Measurements from ENCODE around the gene TRIO. TPM values are rescaled to one million over a fixed set of nuclear protein-coding genes. Genes with fewer than 3 reads are reported as not detected.

TRIO gene
- polyA plus RNA-seq, 1 of the 3 experiments (the other 2 are of a cell fraction): 229 TPM

DNA sequence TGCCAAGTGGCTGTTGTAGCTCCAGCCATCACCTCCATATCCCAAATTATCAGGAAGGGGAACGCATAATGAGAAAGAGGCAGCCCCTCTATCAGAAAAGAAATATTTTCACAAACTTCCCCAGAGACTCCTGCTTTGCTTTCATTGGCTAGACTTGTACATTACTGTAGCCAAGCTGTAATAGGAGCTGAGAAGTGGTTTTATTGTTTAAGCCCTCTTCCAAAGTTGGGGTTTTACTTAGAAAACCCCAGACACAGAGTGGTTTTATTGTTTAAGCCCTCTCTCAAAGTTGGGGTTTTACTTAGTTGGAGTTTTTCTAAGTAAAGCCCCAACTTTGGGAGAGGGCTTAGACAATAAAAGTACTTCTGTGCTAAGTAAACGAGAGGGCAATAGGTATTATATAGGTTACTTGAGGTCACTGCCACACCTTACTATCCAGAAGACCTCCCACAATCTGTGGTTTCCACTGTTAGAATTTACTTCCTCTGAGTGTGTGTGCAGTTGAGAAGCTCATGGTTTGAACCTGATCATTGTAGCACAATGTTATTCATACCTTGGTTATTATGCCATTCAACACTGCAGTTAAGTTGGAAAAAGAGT lies 222.8 kb downstream of the TRIO start:
- no peak overlapping the region for H2AFZ ChIP-seq (ENCODE audit: low read depth)
- no peak overlapping the region for H3K9ac ChIP-seq
- H3K36me3 ChIP-seq (replicated peaks in 1 of 2; ENCODE audit: control insufficient read depth in 1 of 2, insufficient read depth in 2 of 2, low read length in 1 of 2): peaks cover 83 to 89% of the 10 kb centered on the region in 2 experiments
- no peaks in the 10 kb centered on the region for H3K27me3 ChIP-seq (ENCODE audit: insufficient read depth)
- no peaks in the 10 kb centered on the region for H3K9me3 ChIP-seq
- H3K4me2 ChIP-seq: no peak overlapping the region
- no peaks in the 10 kb centered on the region for H3K9me2 ChIP-seq
- WGBS (ENCODE audit: low lambda C conversion rate): 92% methylated on average over 2 of the region's 2 CpGs
- H3K4me3 ChIP-seq (ENCODE audit: low read depth in 2 of 2, low read length in 1 of 2): no peak overlapping the region
- H4K20me1 ChIP-seq (ENCODE audit: insufficient read depth): peaks cover 20% of the 10 kb centered on the region
- ChIA-PET CTCF (interaction anchor here (1.0 to 13.4 kb wide), 20 partner anchors 11 to 378 kb away, joined by 3 to 168 read pairs (median 5); no protein-coding TSS in a partner anchor), POLR2A (no interaction called here)
- no peak overlapping the region for H3K27ac ChIP-seq (ENCODE audit: low read depth in 2 of 2, low read length in 1 of 2)
- TF ChIP-seq GABPA (IDR thresholded peaks at IDR 0.05; ENCODE audit: low read depth) (no peak), NRF1 (IDR thresholded peaks at IDR 0.05; ENCODE audit: low read depth, low read length) (no peak)
- DNase-seq: no peak
- H3F3A ChIP-seq (replicated peaks; ENCODE audit: insufficient read depth): peaks cover 24% of the 10 kb centered on the region
- H3K79me2 ChIP-seq (ENCODE audit: insufficient read depth): peaks cover 72% of the 10 kb centered on the region; the same call in 1 of the 2 replicates
- peaks cover 0 to 11% of the 10 kb centered on the region in 2 experiments; a peak in 2 of 4 replicates for H3K4me1 ChIP-seq (ENCODE audit: control insufficient read depth in 1 of 2, insufficient read depth in 2 of 2, low read depth in 1 of 2, low read length in 1 of 2)

DNA sequence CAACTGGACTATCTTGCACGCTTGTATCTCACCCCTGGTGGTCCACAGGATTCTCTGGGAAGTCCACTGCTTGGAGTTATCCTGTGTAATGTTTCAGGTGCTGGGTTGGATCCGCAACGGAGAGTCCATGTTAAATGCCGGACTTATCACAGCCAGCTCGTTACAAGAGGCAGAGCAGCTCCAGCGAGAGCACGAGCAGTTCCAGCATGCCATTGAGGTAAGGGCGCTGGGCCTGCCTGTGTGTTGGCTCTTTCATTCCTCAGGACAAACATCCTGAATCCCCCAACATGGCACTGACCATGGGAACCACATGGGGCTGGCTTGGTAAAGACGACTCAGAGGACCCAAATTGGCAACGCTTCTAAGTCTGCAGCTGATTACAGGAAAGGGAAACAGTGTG lies 223.6 kb downstream of the TRIO start:
- Histone ChIP-seq H3K27ac (ENCODE audit: low read depth in 2 of 2, low read length in 1 of 2) (no peak overlapping the region), H4K20me1 (ENCODE audit: insufficient read depth) (peaks cover 20% of the 10 kb centered on the region), H3K27me3 (ENCODE audit: insufficient read depth) (no peaks in the 10 kb centered on the region), H3K4me3 (ENCODE audit: low read depth in 2 of 2, low read length in 1 of 2) (no peak overlapping the region), H2AFZ (ENCODE audit: low read depth) (no peak overlapping the region), H3K4me1 (ENCODE audit: control insufficient read depth in 1 of 2, insufficient read depth in 2 of 2, low read depth in 1 of 2, low read length in 1 of 2) (peaks cover 0 to 11% of the 10 kb centered on the region in 2 experiments; a peak in 2 of 4 replicates), H3K36me3 (replicated peaks in 1 of 2; ENCODE audit: control insufficient read depth in 1 of 2, insufficient read depth in 2 of 2, low read length in 1 of 2) (peaks cover 82 to 89% of the 10 kb centered on the region in 2 experiments), H3K9ac (no peak overlapping the region), H3K9me3 (no peaks in the 10 kb centered on the region), H3K9me2 (no peaks in the 10 kb centered on the region), H3F3A (replicated peaks; ENCODE audit: insufficient read depth) (peaks cover 18% of the 10 kb centered on the region), H3K79me2 (ENCODE audit: insufficient read depth) (peaks cover 73% of the 10 kb centered on the region; the same call in 1 of the 2 replicates), H3K4me2 (no peak overlapping the region)
- WGBS (ENCODE audit: low lambda C conversion rate): 94% methylated on average over 7 of the region's 10 CpGs
- ChIA-PET POLR2A (no interaction called here), CTCF (interaction anchor here (1.0 to 8.6 kb wide), 5 partner anchors 12 to 282 kb away, joined by 3 to 68 read pairs (median 22); no protein-coding TSS in a partner anchor)
- DNase-seq: no peak
- TF ChIP-seq MXI1 (IDR thresholded peaks at IDR 0.05; ENCODE audit: low read depth, low read length) (no peak), SIN3A (IDR thresholded peaks at IDR 0.05; ENCODE audit: borderline replicate concordance, low read depth, low read length) (no peak), EP300 (IDR thresholded peaks at IDR 0.05; ENCODE audit: borderline replicate concordance in 1 of 2, low read depth in 1 of 2, low read length in 1 of 2) (no peak), YY1 (IDR thresholded peaks at IDR 0.05; ENCODE audit: low read depth) (no peak), RCOR1 (IDR thresholded peaks at IDR 0.05; ENCODE audit: low read length) (no peak), CHD2 (IDR thresholded peaks at IDR 0.05; ENCODE audit: low read length, partially characterized antibody) (no peak), TCF12 (IDR thresholded peaks at IDR 0.05) (no peak), NRF1 (IDR thresholded peaks at IDR 0.05; ENCODE audit: low read depth, low read length) (no peak), RFX5 (IDR thresholded peaks at IDR 0.05; ENCODE audit: low read length) (no peak), POLR2AphosphoS5 (IDR thresholded peaks at IDR 0.05; ENCODE audit: low read depth, low read length) (no peak), TEAD4 (IDR thresholded peaks at IDR 0.05; ENCODE audit: borderline replicate concordance, insufficient read depth) (no peak), ELF1 (IDR thresholded peaks at IDR 0.05) (no peak), TAF1 (IDR thresholded peaks at IDR 0.05; ENCODE audit: borderline replicate concordance, low read depth, low read length) (no peak), JUND (IDR thresholded peaks at IDR 0.05) (no peak)
- TF ChIP-seq, protein P1, sequence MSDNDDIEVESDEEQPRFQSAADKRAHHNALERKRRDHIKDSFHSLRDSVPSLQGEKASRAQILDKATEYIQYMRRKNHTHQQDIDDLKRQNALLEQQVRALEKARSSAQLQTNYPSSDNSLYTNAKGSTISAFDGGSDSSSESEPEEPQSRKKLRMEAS (IDR thresholded peaks at IDR 0.05; ENCODE audit: low read depth): no peak
- TF ChIP-seq, protein P2, sequence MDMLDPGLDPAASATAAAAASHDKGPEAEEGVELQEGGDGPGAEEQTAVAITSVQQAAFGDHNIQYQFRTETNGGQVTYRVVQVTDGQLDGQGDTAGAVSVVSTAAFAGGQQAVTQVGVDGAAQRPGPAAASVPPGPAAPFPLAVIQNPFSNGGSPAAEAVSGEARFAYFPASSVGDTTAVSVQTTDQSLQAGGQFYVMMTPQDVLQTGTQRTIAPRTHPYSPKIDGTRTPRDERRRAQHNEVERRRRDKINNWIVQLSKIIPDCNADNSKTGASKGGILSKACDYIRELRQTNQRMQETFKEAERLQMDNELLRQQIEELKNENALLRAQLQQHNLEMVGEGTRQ (IDR thresholded peaks at IDR 0.05; ENCODE audit: borderline replicate concordance, low read depth, low read length): no peak
- TF ChIP-seq, protein P3, sequence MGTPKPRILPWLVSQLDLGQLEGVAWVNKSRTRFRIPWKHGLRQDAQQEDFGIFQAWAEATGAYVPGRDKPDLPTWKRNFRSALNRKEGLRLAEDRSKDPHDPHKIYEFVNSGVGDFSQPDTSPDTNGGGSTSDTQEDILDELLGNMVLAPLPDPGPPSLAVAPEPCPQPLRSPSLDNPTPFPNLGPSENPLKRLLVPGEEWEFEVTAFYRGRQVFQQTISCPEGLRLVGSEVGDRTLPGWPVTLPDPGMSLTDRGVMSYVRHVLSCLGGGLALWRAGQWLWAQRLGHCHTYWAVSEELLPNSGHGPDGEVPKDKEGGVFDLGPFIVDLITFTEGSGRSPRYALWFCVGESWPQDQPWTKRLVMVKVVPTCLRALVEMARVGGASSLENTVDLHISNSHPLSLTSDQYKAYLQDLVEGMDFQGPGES (IDR thresholded peaks at IDR 0.05; ENCODE audit: low read depth, low read length): no peak
